Measurements from ENCODE around the gene PYY.
"Not testable (repeated sequence)": the region's sequence is repeated elsewhere in the genome, so short reads cannot be mapped to it uniquely, and the experiment has no call there.

Gene PYY

GRCh38 chr17:43953746-43954145 is at the start of gene PYY:
PYY (minus strand) TSS chr17:43953940; CDS start chr17:43953483, 457 bp downstream.
- no peak for DNase-seq

DNA sequence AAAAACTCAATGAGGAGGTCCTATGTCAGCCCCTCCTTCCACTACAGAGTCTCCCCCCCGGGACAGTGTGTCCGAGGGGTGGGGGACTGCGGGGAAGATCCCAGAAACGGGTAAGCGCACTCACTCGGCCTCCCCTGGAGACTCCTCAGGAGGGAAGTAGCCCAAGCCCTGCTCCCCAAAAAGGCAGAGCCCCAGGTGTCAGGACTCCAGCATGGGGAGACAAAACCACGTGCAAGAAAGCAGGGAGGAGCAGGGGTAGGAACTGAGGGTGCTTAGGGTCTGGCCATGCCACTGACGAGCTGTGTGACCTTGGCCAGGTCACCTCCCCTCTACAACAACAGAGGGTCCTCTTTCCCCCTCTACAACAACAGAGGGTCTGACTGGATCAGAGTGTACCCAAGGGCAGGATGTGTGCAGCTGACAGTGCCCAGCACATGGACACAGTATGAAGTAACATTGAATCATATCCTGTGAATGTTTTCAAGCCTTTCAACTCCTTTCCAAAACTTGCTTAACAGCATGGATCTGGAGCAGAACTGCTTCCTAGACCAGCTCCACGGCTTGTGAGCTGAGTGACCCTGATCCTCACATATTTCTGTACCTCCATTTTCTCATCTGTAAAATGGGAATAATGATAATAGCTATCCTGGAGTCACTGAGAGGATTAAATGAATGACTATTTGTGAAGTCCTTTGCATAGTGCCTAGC is 48.6 kb upstream of the PYY start:
- DNase-seq = no peak

GRCh38 chr17:44001461-44001920 is 47.8 kb upstream of the PYY start:
- no peak for DNase-seq

- DNase-seq = no peak
These were observed 47.2 kb upstream of the PYY start for GRCh38 chr17:44000871-44001460.

- no peak for DNase-seq
These were observed 46.6 kb upstream of the PYY start for GRCh38 chr17:44000141-44000860.

DNA sequence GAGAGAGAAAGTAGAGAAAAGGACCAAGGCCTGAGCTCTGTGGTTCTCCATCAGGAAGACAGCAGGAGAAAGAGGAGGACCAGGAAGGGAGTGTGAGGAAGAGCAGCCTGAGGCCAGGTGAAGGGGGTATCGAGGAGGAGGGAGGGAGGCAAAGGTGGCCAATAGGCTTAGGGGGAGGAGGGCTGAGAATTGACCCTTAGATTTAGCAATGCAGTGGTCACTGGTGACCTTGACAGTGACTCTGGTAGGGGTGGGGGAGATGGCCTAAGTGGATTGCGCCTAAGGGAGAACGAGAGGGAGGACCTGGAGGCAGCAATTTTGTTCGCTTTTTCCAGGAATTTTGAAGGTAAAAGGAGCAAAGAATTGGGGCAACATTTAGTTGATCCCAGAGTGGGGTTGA is 45.3 kb upstream of the PYY start:
- DNase-seq = no peak

- DNase-seq = no peak
These were observed 44.8 kb upstream of the PYY start for GRCh38 chr17:43998552-43998951.

- DNase-seq = not testable (repeated sequence)
These were observed 43.4 kb upstream of the PYY start for GRCh38 chr17:43997180-43997579.

GRCh38 chr17:43995150-43995471 is 41.4 kb upstream of the PYY start:
- no peak for DNase-seq

- peak; percentile 25 to 54 (median 39) for DNase-seq
These were observed 40.8 kb upstream of the PYY start for GRCh38 chr17:43994272-43995149.

GRCh38 chr17:43992641-43993040 is 38.9 kb upstream of the PYY start:
- no peak for DNase-seq

- DNase-seq = no peak
These were observed 34.6 kb upstream of the PYY start for GRCh38 chr17:43988301-43988700.

GRCh38 chr17:43987131-43988021 is 33.6 kb upstream of the PYY start:
- DNase-seq = no peak

DNA sequence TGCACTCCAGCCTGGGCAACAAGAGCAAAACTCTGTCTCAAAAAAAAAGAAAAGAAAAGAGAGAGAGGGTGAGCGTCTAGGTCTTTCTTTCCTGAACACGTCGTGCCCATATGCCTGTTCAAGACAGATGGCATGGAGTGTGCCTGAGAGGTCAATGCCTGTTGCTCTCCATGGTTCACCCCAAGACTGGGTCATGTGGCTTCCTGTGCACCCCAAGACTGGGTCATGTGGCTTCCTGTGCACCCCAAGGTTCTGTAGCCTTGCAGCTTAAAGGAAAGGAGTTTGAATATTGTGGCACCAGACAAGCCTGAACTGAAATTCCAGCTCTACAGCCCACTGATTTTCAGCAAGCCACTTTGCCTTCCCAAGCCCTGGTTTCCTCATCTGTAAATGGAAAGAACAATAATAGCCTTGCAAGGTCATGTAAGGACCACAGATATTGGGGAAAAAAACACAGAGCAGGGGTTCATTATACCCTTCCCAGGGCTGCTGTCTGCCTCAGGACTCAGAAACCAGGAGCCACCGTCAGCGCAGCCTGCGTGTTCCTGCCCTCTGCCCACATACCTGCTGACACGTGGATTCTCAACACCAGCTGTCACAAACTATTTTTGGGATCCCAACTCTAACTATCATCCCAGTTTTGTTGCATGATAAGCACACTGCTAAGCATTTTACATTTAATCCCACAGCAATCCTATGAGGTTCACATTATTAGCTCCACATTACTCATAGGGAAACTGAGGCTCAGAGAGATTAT is 32.7 kb upstream of the PYY start:
- DNase-seq = no peak

DNA sequence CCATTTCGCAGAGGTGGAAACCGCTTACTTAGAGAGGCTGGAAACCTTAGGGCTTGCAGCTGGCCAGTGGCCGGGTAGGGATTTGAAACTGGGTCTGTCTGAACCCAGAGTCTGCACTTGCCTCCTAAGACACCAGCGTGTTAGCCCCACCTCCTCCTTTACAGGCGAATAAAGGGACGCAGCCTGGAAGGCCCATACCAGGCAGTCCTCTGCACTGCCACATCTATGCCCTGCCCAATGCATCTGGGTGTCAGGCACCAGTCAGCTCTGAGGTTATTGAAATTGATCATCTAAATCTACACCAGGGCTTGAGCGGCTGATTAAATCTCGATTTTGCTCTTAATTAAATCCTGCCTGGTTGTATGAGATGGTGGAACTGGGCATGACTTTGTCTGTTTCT is 30.8 kb upstream of the PYY start:
- DNase-seq = no peak

GRCh38 chr17:43983515-43984411 is 30.0 kb upstream of the PYY start:
- peak in 1 of 4 experiments; percentile 5 for DNase-seq

GRCh38 chr17:43983196-43983514 is 29.4 kb upstream of the PYY start:
- DNase-seq = no peak

- DNase-seq = no peak
These were observed 28.4 kb upstream of the PYY start for GRCh38 chr17:43982171-43982570.

DNA sequence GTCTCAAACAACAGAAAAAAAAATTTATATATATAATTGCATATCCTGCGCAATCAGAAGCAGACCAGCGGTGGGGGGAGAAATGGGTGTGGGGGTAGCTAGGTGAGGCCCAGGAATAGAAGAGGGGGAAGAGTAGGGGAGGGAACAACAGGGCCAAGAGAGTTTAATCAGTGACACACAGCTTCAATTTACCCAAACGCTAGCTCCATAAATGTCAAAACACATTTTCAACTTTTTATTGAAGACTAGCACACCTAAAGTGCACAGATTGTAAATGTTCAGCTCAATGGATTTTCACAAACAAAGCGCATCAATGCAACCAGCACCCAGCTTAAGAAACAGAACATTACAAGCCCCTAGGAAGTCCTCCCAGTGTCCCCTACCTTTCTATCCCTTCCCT is 25.9 kb upstream of the PYY start:
- DNase-seq = no peak

- DNase-seq = no peak
These were observed 25.3 kb upstream of the PYY start for GRCh38 chr17:43979011-43979410.
